GM21619 (cell line): ENCODE results near the gene SENP3.

Experiments used
- ATAC-seq: cut with Tn5 transposase; IDR thresholded peaks from one replicate; pipeline ENCODE4 v1.9.1; 2021; ENCODE audit not compliant: unreplicated experiment

The SENP3 gene

DNA sequence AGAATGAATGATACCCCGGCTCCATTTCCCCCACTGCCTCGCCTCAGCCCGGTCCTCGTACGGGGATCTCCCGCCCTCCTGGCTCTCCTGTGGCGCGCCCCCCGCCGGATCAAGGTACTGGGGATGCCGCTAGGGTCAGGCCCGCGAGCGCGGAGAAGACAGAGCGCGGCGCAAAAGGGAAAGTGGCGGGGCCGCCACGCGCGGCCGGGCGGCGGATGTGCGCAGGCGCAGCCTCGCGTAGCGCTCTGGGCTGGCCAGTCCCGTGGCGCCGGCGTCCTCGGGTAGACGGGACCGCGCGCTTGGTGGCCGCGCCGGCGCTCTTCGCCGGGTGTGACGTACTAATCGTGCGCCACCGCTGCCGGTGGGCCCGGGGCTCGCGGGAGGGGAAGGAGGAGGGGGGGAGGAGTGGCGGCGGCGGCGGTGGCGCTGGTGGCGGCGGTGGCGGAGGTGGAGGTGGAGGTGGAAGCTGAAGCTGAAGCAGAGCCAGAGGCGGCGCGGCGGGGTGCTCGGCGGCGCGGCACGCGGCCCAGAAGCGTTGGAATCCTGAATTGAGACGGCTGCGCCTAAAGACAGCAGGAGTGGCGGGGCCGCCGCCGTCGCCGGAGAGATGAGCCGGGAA lies at the start of gene SENP3:
Gene SENP3 (plus strand): TSS at position 331 of the 619 bp plus-strand sequence. CDS start 1,158 bp downstream, outside the sequence.
- ATAC-seq, result peak; percentile 47

- ATAC-seq, result no peak
These were observed 49.6 kb upstream of the SENP3 start for GRCh38 chr17:7512105-7512504.

DNA sequence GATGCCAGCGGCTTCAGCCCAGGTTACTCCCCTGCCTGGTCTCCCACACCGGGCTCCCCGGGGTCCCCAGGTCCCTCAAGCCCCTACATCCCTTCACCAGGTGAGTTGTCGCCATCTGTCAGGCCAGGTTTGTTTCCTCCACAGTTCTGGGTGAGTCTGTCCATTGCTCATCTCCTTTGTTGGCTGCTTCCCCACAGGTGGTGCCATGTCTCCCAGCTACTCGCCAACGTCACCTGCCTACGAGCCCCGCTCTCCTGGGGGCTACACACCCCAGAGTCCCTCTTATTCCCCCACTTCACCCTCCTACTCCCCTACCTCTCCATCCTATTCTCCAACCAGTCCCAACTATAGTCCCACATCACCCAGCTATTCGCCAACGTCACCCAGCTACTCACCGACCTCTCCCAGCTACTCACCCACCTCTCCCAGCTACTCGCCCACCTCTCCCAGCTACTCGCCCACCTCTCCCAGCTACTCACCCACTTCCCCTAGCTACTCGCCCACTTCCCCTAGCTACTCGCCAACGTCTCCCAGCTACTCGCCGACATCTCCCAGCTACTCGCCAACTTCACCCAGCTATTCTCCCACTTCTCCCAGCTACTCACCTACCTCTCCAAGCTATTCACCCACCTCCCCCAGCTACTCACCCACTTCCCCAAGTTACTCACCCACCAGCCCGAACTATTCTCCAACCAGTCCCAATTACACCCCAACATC lies 48.7 kb upstream of the SENP3 start:
- ATAC-seq, result no peak

DNA sequence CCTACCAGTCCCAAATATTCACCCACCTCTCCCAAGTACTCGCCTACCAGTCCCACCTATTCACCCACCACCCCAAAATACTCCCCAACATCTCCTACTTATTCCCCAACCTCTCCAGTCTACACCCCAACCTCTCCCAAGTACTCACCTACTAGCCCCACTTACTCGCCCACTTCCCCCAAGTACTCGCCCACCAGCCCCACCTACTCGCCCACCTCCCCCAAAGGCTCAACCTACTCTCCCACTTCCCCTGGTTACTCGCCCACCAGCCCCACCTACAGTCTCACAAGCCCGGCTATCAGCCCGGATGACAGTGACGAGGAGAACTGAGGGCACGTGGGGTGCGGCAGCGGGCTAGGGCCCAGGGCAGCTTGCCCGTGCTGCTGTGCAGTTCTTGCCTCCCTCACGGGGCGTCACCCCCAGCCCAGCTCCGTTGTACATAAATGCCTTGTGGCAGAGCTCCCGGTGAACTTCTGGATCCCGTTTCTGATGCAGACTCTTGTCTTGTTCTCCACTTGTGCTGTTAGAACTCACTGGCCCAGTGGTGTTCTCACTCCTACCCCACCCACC lies 47.8 kb upstream of the SENP3 start:
- ATAC-seq, result no peak

DNA sequence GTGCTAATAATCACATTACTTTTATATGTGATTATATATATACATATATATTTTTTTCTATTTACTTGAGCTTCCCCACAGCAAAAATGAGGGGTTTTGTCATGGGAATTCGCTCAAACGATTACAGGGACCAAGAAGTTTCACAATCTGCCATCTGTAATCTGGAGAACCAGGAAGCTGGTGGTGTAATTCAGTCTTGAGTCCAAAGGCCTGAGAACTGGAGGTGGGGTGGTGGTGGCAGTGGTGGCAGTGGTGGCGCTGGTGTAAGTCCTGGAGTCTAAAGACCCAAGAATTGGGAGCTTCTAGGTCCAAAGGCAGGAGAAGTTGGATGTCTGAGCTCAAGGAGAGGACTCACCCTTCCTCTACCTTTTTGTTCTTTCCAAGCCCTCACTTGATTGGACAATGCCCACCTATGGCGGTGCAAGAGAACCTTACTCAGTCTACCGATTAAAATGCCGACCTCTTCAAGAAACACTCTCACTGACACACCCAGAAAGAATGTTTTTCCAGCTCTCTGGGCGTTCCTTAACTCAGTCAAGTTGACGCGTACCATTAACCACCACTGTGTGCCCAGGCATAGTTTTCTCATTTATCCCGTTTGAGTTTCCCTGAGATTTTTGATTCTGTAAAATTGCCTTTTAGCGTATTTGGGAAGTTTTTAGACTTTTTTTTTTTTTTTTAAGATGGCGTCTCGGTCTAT lies 45.7 kb upstream of the SENP3 start:
- ATAC-seq, result no peak

DNA sequence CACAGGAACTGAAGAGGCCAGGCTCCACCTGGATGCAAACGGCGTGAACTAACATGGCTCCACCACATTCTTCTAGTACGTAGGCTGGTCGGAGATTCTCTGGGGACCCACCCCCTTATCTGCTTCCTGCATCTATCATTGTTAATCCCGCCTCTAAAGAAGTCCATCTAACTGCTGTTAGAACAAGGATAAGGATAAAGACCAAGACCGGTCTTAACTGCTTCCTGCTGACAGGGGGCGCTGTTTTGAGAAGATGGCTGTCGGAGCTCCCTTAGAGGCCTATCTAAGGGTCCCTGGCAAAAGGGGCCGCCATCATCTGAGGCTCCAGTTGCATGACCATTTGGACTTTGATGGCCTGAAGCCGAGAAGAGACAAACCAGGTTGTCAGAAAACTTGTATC lies 38.7 kb upstream of the SENP3 start:
- no peak for ATAC-seq

DNA sequence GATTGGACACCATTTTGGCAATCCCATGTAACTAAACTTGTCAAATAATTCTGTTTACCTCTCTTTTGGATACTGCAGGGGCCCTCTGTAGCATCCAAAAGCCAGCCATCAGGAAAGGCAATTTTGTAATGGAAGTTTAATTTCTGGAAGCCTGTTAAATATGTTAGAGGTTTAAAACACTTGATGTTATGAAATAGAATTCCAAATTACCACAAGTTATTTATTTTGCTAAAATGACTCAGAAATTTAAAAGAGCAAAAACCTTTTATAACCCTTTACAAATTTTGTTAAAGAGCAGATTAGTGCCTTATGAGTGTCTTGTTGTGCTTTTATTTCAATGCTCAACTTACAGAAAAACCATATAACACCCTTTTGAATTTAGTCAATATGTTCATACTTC lies 32.9 kb upstream of the SENP3 start:
- ATAC-seq, result no peak

- ATAC-seq, result no peak
These were observed 31.5 kb upstream of the SENP3 start for GRCh38 chr17:7530023-7530900.

- no peak for ATAC-seq
These were observed 23.7 kb upstream of the SENP3 start for GRCh38 chr17:7538050-7538449.

DNA sequence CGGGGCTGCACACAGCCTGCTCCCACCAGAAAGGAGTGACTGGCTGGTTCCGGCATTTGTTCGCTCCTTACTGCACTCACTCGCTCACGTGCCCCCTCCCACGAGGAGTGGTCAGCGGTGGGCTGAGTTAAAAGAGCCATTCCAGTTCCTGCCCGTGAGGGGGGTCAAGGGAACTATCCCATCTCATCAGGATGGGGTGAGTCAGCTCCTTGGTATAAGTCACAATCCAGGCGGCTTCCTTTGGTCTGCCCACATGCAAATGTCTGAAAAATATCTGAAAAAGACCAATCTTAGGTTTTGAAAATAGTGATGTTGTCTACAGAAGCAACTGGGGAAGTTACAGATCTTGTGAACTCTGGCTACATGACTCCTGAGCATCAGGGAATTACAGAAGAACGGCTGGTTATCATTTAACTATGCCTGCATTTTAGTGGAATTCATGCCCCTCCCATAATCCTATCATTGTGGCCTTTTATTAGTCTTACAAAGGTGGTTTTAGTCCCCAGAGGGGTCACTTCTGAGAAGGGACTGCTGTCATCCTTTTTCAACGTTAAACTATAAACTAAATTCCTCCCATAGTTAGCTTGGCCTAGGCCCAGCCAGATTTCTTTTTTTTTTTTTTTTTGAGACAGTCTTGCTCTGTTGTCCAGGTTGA lies 22.7 kb upstream of the SENP3 start:
- no peak for ATAC-seq

DNA sequence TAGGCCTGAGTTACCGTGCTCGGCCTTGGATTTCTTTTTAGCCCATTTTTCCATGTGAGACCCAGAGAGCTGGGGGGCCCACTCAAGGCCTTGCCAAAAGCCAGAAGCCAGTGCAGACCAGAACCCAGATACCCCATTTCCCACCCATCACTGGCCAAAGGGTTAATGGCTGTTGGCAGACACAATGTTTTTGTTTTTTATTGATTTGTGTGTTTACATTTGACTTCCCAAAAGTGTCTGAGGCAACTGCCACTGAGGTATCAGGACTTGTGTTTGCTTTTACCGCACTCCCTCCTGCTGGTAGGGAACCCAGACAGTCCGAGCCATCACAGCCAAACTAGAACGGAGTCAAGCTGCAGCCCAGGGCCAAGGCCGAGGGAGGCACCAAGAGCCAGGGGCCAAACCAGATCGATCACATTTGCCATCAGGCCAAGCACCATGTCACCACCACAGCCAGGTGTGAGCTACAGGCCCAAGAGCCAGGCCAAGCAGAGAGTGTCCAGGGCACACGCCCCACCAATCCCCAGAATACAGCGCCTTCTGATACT lies 20.6 kb upstream of the SENP3 start:
- no peak for ATAC-seq

GRCh38 chr17:7544911-7545310 lies 16.8 kb upstream of the SENP3 start:
- ATAC-seq, result no peak

DNA sequence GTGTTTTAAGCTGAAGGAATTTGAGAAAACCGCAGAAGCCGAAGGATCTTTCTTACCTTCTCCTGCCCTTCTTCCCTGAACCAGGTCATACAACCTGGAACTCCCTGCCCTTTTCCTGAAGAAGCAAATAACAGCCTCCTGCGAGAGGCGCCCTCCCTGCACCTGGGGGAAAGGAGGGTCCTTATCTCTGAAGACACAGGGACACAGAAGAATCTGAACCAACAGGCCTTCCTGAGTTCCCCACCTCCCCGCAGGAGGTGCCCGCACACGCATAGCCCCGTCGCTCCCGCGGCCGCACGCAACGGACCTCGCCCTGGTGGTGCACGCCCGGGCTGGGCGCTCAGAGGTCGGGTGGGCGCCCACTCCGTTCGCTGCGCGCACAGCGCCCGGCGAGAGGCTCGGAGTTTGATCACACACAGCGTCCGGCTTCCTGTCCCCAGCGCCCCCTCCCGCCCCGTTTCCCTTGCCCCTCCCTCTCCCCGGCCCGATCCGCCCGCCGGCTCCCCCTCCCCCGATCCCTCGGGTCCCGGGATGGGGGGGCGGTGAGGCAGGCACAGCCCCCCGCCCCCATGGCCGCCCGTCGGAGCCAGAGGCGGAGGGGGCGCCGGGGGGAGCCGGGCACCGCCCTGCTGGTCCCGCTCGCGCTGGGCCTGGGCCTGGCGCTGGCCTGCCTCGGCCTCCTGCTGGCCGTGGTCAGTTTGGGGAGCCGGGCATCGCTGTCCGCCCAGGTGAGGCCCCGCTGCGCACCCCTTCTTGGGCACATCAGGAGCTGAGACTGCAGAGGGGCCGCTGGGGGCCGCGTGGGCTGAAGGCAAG lies 12.9 kb upstream of the SENP3 start, which contains the start of gene TNFSF12:
Gene TNFSF12 (plus strand): TSS at position 474 of the 816 bp plus-strand sequence. CDS start 96 bp downstream, at position 570.
- ATAC-seq, result no peak

- ATAC-seq, result no peak
These were observed 12.2 kb upstream of the SENP3 start for GRCh38 chr17:7549401-7550055.

DNA sequence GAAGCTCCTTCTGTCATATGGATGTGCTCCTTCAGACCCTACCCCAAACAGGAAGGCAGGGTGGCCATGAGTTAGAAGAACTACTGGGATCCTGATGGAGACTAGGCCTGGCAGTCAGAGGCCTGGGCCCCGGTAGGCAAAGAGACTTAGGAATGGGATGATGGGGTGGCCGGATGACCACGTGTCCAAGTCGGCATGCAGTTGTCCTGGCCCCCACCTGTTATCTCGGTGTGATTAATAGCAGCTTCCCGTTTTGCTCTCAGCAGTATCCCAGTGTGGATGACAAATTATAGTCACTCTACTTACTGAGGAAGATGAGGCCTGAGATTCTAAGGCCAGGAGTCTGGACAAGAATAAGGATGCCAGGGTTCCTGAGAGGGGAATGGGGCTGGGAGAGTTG lies 11.4 kb upstream of the SENP3 start:
- no peak for ATAC-seq

- no peak for ATAC-seq
These were observed 10.3 kb upstream of the SENP3 start for GRCh38 chr17:7551396-7551795.

GRCh38 chr17:7552621-7553051 lies 9.1 kb upstream of the SENP3 start:
- ATAC-seq, result no peak

- ATAC-seq, result no peak
These were observed 8.4 kb upstream of the SENP3 start for GRCh38 chr17:7553356-7553755.
